Large intestine (tissue), 3 donors: ENCODE results near the gene LPCAT4. TPM values are rescaled to one million over a fixed set of nuclear protein-coding genes. Genes with fewer than 3 reads are reported as not detected.

Experiments
- DNase-seq, 2 donors: peaks; one replicate each; pipeline versions ENCODE4 v3.0.0 to v3.0.0-alpha.2; 2013
- H3K27ac ChIP-seq: one replicate; pipeline ENCODE4 v1.5.1; 2013; ENCODE audit warnings: low read length
- H3K27me3 ChIP-seq: 2 replicates; pipeline ENCODE4 v1.6.1; 2013; ENCODE audit warnings: low read length; ENCODE audit not compliant: control insufficient read depth, insufficient read depth
- H3K36me3 ChIP-seq: 2 replicates; pipeline ENCODE4 v1.6.1; 2013; ENCODE audit warnings: low read length; ENCODE audit not compliant: control insufficient read depth, insufficient read depth
- H3K4me1 ChIP-seq: one replicate; pipeline ENCODE4 v1.6.1; 2013; ENCODE audit warnings: low read length; ENCODE audit not compliant: control insufficient read depth, insufficient read depth
- H3K4me3 ChIP-seq: one replicate; pipeline ENCODE4 v1.5.1; 2013; ENCODE audit warnings: low read length
- H3K9me3 ChIP-seq: one replicate; pipeline ENCODE4 v1.6.1; 2013; ENCODE audit warnings: mild to moderate bottlenecking, low read depth, low read length, moderate library complexity; ENCODE audit not compliant: control insufficient read depth
- WGBS: methylation state at CpG from one replicate; pipeline ENCODE4 v1.1.5; 2013; ENCODE audit warnings: low lambda C conversion rate; ENCODE audit not compliant: insufficient coverage; 5-methylcytosine and 5-hydroxymethylcytosine counted together
- polyA plus RNA-seq: library from polyadenylated mRNA; unstranded; fragments of 120-200 nt; gene quantifications from one replicate; pipeline ENCODE4 v1.2.1, GENCODE V29; 2013

LPCAT4 gene
- polyA plus RNA-seq, 1 donor: 56.2 TPM

GRCh38 chr15:34339946-34340345, 27.1 kb downstream of the LPCAT4 start:
- peaks cover 8% of the 10 kb centered on the region for H3K36me3 ChIP-seq
- peaks cover 5% of the 10 kb centered on the region for H3K4me1 ChIP-seq
- no peak for DNase-seq
- H3K4me3 ChIP-seq: no peak overlapping the region
- WGBS: no CpG with 5 or more reads among the region's 3 CpGs
- no peaks in the 10 kb centered on the region for H3K27me3 ChIP-seq
- no peaks in the 10 kb centered on the region for H3K9me3 ChIP-seq
- no peak overlapping the region for H3K27ac ChIP-seq

- Histone ChIP-seq H3K27ac (no peak overlapping the region), H3K27me3 (no peaks in the 10 kb centered on the region), H3K4me1 (peaks cover 5% of the 10 kb centered on the region), H3K9me3 (no peaks in the 10 kb centered on the region), H3K4me3 (peak overlapping the region; percentile 93), H3K36me3 (peaks cover 8% of the 10 kb centered on the region)
- DNase-seq: no peak
- no CpG with 5 or more reads among the region's 16 CpGs for WGBS
These were observed 28.6 kb downstream of the LPCAT4 start for GRCh38 chr15:34338347-34338746.

- Histone ChIP-seq H3K27me3 (no peaks in the 10 kb centered on the region), H3K4me3 (peak within 1 kb of the TSS; percentile 93), H3K36me3 (peaks cover 8% of the 10 kb centered on the region), H3K27ac (peak within 1 kb of the TSS; percentile 37), H3K4me1 (peaks cover 5% of the 10 kb centered on the region), H3K9me3 (no peaks in the 10 kb centered on the region)
- 0% methylated on average over 1 of the region's 78 CpGs for WGBS
- peak; percentile 84 to 92 for DNase-seq
These were observed 29.3 kb downstream of the LPCAT4 start, which contains the start of gene SLC12A6 for GRCh38 chr15:34337557-34338306. Gene SLC12A6, minus strand, starts transcription at chr15:34337781. Its CDS starts 1,101 bp downstream, at chr15:34336680.

GRCh38 chr15:34336991-34337556, 29.9 kb downstream of the LPCAT4 start:
- 0% methylated on average over 1 of the region's 26 CpGs for WGBS
- H3K4me3 ChIP-seq: peak overlapping the region; percentile 93
- H3K9me3 ChIP-seq: no peaks in the 10 kb centered on the region
- H3K4me1 ChIP-seq: peaks cover 5% of the 10 kb centered on the region
- H3K36me3 ChIP-seq: peaks cover 8% of the 10 kb centered on the region
- H3K27me3 ChIP-seq: no peaks in the 10 kb centered on the region
- DNase-seq: no peak
- H3K27ac ChIP-seq: peak overlapping the region; percentile 37

- peak overlapping the region; percentile 93 for H3K4me3 ChIP-seq
- no peaks in the 10 kb centered on the region for H3K27me3 ChIP-seq
- WGBS: 100% methylated on average over 1 of the region's 16 CpGs
- no peaks in the 10 kb centered on the region for H3K4me1 ChIP-seq
- no peak for DNase-seq
- no peaks in the 10 kb centered on the region for H3K9me3 ChIP-seq
- H3K27ac ChIP-seq: no peak overlapping the region
- peaks cover 5% of the 10 kb centered on the region for H3K36me3 ChIP-seq
These were observed 30.6 kb downstream of the LPCAT4 start for GRCh38 chr15:34336231-34336990.

GRCh38 chr15:34335176-34336032, 31.6 kb downstream of the LPCAT4 start:
- DNase-seq: no peak
- H3K27me3 ChIP-seq: no peaks in the 10 kb centered on the region
- peaks cover 5% of the 10 kb centered on the region for H3K36me3 ChIP-seq
- H3K9me3 ChIP-seq: no peaks in the 10 kb centered on the region
- no peaks in the 10 kb centered on the region for H3K4me1 ChIP-seq
- no peak overlapping the region for H3K27ac ChIP-seq
- WGBS: 100% methylated on average over 1 of the region's 3 CpGs
- no peak overlapping the region for H3K4me3 ChIP-seq

- WGBS: 57% methylated on average over 1 of the region's 4 CpGs
- H3K36me3 ChIP-seq: peaks cover 2% of the 10 kb centered on the region
- H3K4me1 ChIP-seq: no peaks in the 10 kb centered on the region
- no peak overlapping the region for H3K27ac ChIP-seq
- H3K4me3 ChIP-seq: no peak overlapping the region
- H3K27me3 ChIP-seq: no peaks in the 10 kb centered on the region
- no peak for DNase-seq
- H3K9me3 ChIP-seq: no peaks in the 10 kb centered on the region
These were observed 32.3 kb downstream of the LPCAT4 start for GRCh38 chr15:34334672-34335071.

- no peak for DNase-seq
- H3K4me3 ChIP-seq: no peak overlapping the region
- H3K9me3 ChIP-seq: no peaks in the 10 kb centered on the region
- no peaks in the 10 kb centered on the region for H3K36me3 ChIP-seq
- no peak overlapping the region for H3K27ac ChIP-seq
- no peaks in the 10 kb centered on the region for H3K27me3 ChIP-seq
- no peaks in the 10 kb centered on the region for H3K4me1 ChIP-seq
- 100% methylated on average over 1 of the region's 6 CpGs for WGBS
These were observed 34.4 kb downstream of the LPCAT4 start for GRCh38 chr15:34332553-34333120.

GRCh38 chr15:34331809-34332208, 35.2 kb downstream of the LPCAT4 start:
- H3K36me3 ChIP-seq: no peaks in the 10 kb centered on the region
- DNase-seq: no peak
- H3K4me3 ChIP-seq: no peak overlapping the region
- no peaks in the 10 kb centered on the region for H3K4me1 ChIP-seq
- no peak overlapping the region for H3K27ac ChIP-seq
- no peaks in the 10 kb centered on the region for H3K9me3 ChIP-seq
- 90% methylated on average over 1 of the region's 2 CpGs for whole genome bisulfite sequencing
- no peaks in the 10 kb centered on the region for H3K27me3 ChIP-seq
